NCI-H82 treated with DMSO at 0.1 percent for 48 hours (cell line): Measurements from ENCODE around the gene MRPL39.

ENCODE experiments used
- DNase-seq: peaks from one replicate; lab custom pipeline; 2025; ENCODE audit not compliant: unreplicated experiment; lab: John Stamatoyannopoulos, UW

MRPL39 gene

GRCh38 chr21:25541042-25541441, 66.2 kb downstream of the MRPL39 start:
- DNase-seq, result no peak

- no peak for DNase-seq
Observed at GRCh38 chr21:25539606-25540005, 67.7 kb downstream of the MRPL39 start.

GRCh38 chr21:25537174-25537573, 70.1 kb downstream of the MRPL39 start:
- DNase-seq, result no peak

- no peak for DNase-seq
Observed at GRCh38 chr21:25536752-25537151, 70.5 kb downstream of the MRPL39 start.

- no peak for DNase-seq
Observed at GRCh38 chr21:25535849-25536248, 71.4 kb downstream of the MRPL39 start.
